ENCODE results near the gene STAG1. TPM values are rescaled to one million over a fixed set of nuclear protein-coding genes. Genes with fewer than 3 reads are reported as not detected.

The STAG1 gene
- total and polyA plus RNA-seq, 9 of the 15 experiments (the other 6 are each of a cell fraction or from before 2014, with no cell fraction given) = 2.7 to 17.7 (median 8.8) TPM

DNA sequence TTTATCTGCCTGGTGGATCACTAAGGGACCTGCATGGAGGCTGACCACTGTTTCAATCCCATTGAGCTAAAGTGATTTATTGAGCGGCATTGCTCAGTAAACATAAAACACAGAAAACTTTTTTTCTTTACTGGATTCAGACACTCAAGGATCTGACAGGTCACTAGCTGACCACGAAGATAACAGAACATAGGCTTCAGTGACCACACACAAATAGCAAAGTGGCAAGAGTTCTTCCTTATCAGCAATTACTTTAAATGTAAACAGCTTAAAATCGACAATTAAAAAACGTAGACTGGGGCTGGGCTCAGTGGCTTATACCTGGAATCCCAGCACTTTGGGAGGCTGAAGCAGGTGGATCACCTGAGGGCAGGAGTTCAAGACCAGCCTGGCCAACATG lies 48.7 kb downstream of the STAG1 start (continued):
- TF ChIP-seq, protein P1, sequence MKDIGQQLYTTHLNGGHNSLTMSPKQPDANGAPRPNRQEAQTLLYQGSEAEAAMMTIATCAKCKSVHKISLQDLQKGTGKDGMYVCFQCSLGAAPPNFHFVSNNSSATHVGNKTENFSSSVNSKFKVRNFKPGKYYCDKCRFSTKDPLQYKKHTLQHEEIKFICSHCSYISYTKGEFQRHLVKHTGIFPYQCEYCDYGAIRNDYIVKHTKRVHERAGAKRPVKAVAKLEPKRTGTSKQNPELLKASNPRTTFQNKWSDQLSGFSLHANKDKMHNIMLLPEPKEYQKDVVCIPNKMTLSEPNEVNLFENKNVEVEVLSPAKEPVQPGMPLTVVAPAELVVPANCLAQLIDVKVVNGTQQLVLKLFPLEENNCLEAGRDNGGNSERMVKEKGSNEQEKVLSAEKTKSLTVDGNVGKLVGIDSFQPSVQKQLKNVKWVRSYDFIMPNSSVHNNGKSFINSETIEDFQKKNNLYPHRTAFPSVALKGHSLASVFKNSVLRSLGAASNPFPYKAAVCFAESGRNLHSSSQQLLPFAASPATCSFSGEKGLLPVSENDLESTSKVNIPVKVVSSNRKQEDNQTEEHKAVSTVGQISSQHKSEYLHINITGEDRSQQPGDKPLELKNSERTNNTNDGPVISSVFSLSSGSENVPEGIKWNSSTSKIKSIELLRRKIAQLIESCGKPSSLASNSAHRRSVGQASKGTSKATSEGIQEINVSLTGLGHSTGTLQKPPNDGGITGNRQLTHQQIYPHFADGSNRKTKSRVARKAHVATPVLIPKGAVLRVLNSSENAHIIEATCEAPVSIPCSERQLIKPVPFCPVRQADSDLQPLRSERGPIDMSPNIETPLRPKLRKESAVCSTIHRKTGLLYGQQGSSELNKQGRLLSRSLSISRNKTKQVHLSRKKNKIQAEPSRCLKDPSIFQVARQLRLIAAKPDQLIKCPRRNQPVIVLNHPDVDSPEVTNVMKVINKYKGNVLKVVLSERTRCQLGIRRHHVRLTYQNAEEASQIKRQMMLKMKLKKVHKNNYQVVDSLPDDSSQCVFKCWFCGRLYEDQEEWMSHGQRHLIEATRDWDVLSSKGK (CRISPR knock-in tag; IDR thresholded peaks at IDR 0.05) = no peak
- TF ChIP-seq, protein P2, sequence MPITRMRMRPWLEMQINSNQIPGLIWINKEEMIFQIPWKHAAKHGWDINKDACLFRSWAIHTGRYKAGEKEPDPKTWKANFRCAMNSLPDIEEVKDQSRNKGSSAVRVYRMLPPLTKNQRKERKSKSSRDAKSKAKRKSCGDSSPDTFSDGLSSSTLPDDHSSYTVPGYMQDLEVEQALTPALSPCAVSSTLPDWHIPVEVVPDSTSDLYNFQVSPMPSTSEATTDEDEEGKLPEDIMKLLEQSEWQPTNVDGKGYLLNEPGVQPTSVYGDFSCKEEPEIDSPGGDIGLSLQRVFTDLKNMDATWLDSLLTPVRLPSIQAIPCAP (CRISPR knock-in tag; IDR thresholded peaks at IDR 0.05; ENCODE audit: borderline replicate concordance) = no peak
- TF ChIP-seq, protein P3, sequence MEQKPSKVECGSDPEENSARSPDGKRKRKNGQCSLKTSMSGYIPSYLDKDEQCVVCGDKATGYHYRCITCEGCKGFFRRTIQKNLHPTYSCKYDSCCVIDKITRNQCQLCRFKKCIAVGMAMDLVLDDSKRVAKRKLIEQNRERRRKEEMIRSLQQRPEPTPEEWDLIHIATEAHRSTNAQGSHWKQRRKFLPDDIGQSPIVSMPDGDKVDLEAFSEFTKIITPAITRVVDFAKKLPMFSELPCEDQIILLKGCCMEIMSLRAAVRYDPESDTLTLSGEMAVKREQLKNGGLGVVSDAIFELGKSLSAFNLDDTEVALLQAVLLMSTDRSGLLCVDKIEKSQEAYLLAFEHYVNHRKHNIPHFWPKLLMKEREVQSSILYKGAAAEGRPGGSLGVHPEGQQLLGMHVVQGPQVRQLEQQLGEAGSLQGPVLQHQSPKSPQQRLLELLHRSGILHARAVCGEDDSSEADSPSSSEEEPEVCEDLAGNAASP (IDR thresholded peaks at IDR 0.05) = no peak
- TF ChIP-seq ZNF133 (CRISPR knock-in tag; IDR thresholded peaks at IDR 0.05) (no peak), ZNF696 (CRISPR knock-in tag; conservative IDR thresholded peaks at IDR 0.05) (no peak), ZC3H8 (IDR thresholded peaks at IDR 0.05) (no peak), SETDB1 (IDR thresholded peaks at IDR 0.05; ENCODE audit: low read length) (no peak), ZNF23 (CRISPR knock-in tag; IDR thresholded peaks at IDR 0.05) (no peak), ARID2 (IDR thresholded peaks at IDR 0.05) (no peak), RFX1 (IDR thresholded peaks at IDR 0.05) (no peak), MAZ (CRISPR knock-in tag; conservative IDR thresholded peaks at IDR 0.05 in 1 of 2, IDR thresholded peaks at IDR 0.05 in 1 of 2) (no peak), FOXA3 (CRISPR knock-in tag; conservative IDR thresholded peaks at IDR 0.05 in 1 of 2, IDR thresholded peaks at IDR 0.05 in 1 of 2) (peak in 1 of 2 experiments; percentile 56; a peak in 1 of 4 replicates)
- TF ChIP-seq, protein P4, sequence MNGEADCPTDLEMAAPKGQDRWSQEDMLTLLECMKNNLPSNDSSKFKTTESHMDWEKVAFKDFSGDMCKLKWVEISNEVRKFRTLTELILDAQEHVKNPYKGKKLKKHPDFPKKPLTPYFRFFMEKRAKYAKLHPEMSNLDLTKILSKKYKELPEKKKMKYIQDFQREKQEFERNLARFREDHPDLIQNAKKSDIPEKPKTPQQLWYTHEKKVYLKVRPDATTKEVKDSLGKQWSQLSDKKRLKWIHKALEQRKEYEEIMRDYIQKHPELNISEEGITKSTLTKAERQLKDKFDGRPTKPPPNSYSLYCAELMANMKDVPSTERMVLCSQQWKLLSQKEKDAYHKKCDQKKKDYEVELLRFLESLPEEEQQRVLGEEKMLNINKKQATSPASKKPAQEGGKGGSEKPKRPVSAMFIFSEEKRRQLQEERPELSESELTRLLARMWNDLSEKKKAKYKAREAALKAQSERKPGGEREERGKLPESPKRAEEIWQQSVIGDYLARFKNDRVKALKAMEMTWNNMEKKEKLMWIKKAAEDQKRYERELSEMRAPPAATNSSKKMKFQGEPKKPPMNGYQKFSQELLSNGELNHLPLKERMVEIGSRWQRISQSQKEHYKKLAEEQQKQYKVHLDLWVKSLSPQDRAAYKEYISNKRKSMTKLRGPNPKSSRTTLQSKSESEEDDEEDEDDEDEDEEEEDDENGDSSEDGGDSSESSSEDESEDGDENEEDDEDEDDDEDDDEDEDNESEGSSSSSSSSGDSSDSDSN (IDR thresholded peaks at IDR 0.05; ENCODE audit: borderline replicate concordance in 1 of 2, low read depth in 2 of 2, low read length in 2 of 2) = no peak
- TF ChIP-seq, protein P5, sequence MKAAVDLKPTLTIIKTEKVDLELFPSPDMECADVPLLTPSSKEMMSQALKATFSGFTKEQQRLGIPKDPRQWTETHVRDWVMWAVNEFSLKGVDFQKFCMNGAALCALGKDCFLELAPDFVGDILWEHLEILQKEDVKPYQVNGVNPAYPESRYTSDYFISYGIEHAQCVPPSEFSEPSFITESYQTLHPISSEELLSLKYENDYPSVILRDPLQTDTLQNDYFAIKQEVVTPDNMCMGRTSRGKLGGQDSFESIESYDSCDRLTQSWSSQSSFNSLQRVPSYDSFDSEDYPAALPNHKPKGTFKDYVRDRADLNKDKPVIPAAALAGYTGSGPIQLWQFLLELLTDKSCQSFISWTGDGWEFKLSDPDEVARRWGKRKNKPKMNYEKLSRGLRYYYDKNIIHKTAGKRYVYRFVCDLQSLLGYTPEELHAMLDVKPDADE (conservative IDR thresholded peaks at IDR 0.05; ENCODE audit: control insufficient read depth, low read depth, low read length) = no peak
- TF ChIP-seq, protein P6, sequence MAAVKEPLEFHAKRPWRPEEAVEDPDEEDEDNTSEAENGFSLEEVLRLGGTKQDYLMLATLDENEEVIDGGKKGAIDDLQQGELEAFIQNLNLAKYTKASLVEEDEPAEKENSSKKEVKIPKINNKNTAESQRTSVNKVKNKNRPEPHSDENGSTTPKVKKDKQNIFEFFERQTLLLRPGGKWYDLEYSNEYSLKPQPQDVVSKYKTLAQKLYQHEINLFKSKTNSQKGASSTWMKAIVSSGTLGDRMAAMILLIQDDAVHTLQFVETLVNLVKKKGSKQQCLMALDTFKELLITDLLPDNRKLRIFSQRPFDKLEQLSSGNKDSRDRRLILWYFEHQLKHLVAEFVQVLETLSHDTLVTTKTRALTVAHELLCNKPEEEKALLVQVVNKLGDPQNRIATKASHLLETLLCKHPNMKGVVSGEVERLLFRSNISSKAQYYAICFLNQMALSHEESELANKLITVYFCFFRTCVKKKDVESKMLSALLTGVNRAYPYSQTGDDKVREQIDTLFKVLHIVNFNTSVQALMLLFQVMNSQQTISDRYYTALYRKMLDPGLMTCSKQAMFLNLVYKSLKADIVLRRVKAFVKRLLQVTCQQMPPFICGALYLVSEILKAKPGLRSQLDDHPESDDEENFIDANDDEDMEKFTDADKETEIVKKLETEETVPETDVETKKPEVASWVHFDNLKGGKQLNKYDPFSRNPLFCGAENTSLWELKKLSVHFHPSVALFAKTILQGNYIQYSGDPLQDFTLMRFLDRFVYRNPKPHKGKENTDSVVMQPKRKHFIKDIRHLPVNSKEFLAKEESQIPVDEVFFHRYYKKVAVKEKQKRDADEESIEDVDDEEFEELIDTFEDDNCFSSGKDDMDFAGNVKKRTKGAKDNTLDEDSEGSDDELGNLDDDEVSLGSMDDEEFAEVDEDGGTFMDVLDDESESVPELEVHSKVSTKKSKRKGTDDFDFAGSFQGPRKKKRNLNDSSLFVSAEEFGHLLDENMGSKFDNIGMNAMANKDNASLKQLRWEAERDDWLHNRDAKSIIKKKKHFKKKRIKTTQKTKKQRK (IDR thresholded peaks at IDR 0.05; ENCODE audit: borderline replicate concordance, low read depth, low read length) = no peak

All from K562 (cell line).